HUES48 (cell line): Measurements from ENCODE around the gene TMEM179.

Source experiments
- H3K27ac ChIP-seq: one replicate; pipeline ENCODE4 v1.7.0; 2013; ENCODE audit warnings: low read depth, low read length, inconsistent platforms
- H3K27me3 ChIP-seq: 2 replicates; pipeline ENCODE4 v1.6.1; 2013; ENCODE audit warnings: mild to moderate bottlenecking, low read length; ENCODE audit not compliant: control insufficient read depth, insufficient read depth
- H3K36me3 ChIP-seq: 2 replicates; pipeline ENCODE4 v1.6.1; 2013; ENCODE audit warnings: low read length; ENCODE audit not compliant: control insufficient read depth, insufficient read depth
- H3K4me1 ChIP-seq: 2 replicates; pipeline ENCODE4 v1.6.1; 2013; ENCODE audit warnings: mild to moderate bottlenecking, low read length; ENCODE audit not compliant: control insufficient read depth, insufficient read depth
- H3K4me3 ChIP-seq: 2 replicates; pipeline ENCODE4 v1.5.1; 2013; ENCODE audit warnings: mild to moderate bottlenecking, low read depth, low read length
- H3K9ac ChIP-seq: 2 replicates; pipeline ENCODE4 v1.6.1; 2013; ENCODE audit warnings: mild to moderate bottlenecking, low read depth, low read length, moderate library complexity
- H3K9me3 ChIP-seq: 2 replicates; pipeline ENCODE4 v1.6.1; 2013; ENCODE audit warnings: low read length; ENCODE audit not compliant: control insufficient read depth, insufficient read depth

TMEM179 gene

GRCh38 chr14:104567141-104567956, 37.2 kb downstream of the TMEM179 start:
- no peaks in the 10 kb centered on the region for H3K27me3 ChIP-seq
- peaks cover 6% of the 10 kb centered on the region; the same call in 1 of the 2 replicates for H3K4me1 ChIP-seq
- no peak overlapping the region for H3K4me3 ChIP-seq
- H3K9me3 ChIP-seq, result no peaks in the 10 kb centered on the region
- H3K36me3 ChIP-seq, result no peaks in the 10 kb centered on the region
- no peak overlapping the region for H3K27ac ChIP-seq
- no peak overlapping the region for H3K9ac ChIP-seq

GRCh38 chr14:104564744-104565679, 39.6 kb downstream of the TMEM179 start:
- Histone ChIP-seq H3K36me3 (no peaks in the 10 kb centered on the region), H3K27ac (no peak overlapping the region), H3K27me3 (no peaks in the 10 kb centered on the region), H3K9me3 (no peaks in the 10 kb centered on the region), H3K4me3 (no peak overlapping the region), H3K9ac (no peak overlapping the region), H3K4me1 (peaks cover 6% of the 10 kb centered on the region; the same call in 1 of the 2 replicates)

GRCh38 chr14:104563742-104564615, 40.6 kb downstream of the TMEM179 start:
- no peaks in the 10 kb centered on the region for H3K36me3 ChIP-seq
- peaks cover 6% of the 10 kb centered on the region; the same call in 1 of the 2 replicates for H3K4me1 ChIP-seq
- no peak overlapping the region for H3K9ac ChIP-seq
- H3K27me3 ChIP-seq, result no peaks in the 10 kb centered on the region
- no peak overlapping the region for H3K4me3 ChIP-seq
- H3K27ac ChIP-seq, result no peak overlapping the region
- no peaks in the 10 kb centered on the region for H3K9me3 ChIP-seq

GRCh38 chr14:104563191-104563741, 41.3 kb downstream of the TMEM179 start:
- Histone ChIP-seq H3K27me3 (no peaks in the 10 kb centered on the region), H3K9me3 (no peaks in the 10 kb centered on the region), H3K36me3 (no peaks in the 10 kb centered on the region), H3K4me3 (no peak overlapping the region), H3K27ac (no peak overlapping the region), H3K4me1 (peaks cover 6% of the 10 kb centered on the region; the same call in 1 of the 2 replicates), H3K9ac (no peak overlapping the region)

- H3K4me1 ChIP-seq, result peaks cover 6% of the 10 kb centered on the region; the same call in 1 of the 2 replicates
- H3K9ac ChIP-seq, result no peak overlapping the region
- H3K36me3 ChIP-seq, result no peaks in the 10 kb centered on the region
- no peaks in the 10 kb centered on the region for H3K9me3 ChIP-seq
- H3K4me3 ChIP-seq, result no peak overlapping the region
- no peak overlapping the region for H3K27ac ChIP-seq
- no peaks in the 10 kb centered on the region for H3K27me3 ChIP-seq
Measured at GRCh38 chr14:104562606-104563005, 42.0 kb downstream of the TMEM179 start.

- H3K4me3 ChIP-seq, result no peak overlapping the region
- no peak overlapping the region for H3K9ac ChIP-seq
- no peaks in the 10 kb centered on the region for H3K9me3 ChIP-seq
- no peak overlapping the region for H3K27ac ChIP-seq
- H3K27me3 ChIP-seq, result no peaks in the 10 kb centered on the region
- no peaks in the 10 kb centered on the region for H3K36me3 ChIP-seq
- H3K4me1 ChIP-seq, result peaks cover 6% of the 10 kb centered on the region; the same call in 1 of the 2 replicates
Measured at GRCh38 chr14:104561632-104562495, 42.7 kb downstream of the TMEM179 start.

GRCh38 chr14:104561124-104561557, 43.4 kb downstream of the TMEM179 start:
- no peaks in the 10 kb centered on the region for H3K27me3 ChIP-seq
- no peaks in the 10 kb centered on the region for H3K9me3 ChIP-seq

GRCh38 chr14:104560586-104560945, 44.0 kb downstream of the TMEM179 start:
- H3K9ac ChIP-seq, result no peak overlapping the region
- no peak overlapping the region for H3K27ac ChIP-seq
- H3K4me1 ChIP-seq, result peaks cover 6% of the 10 kb centered on the region; the same call in 1 of the 2 replicates
- H3K4me3 ChIP-seq, result no peak overlapping the region
- no peaks in the 10 kb centered on the region for H3K36me3 ChIP-seq
- H3K27me3 ChIP-seq, result no peaks in the 10 kb centered on the region
- no peaks in the 10 kb centered on the region for H3K9me3 ChIP-seq

More at GRCh38 chr14:104561124-104561557, 43.4 kb downstream of the TMEM179 start:
- no peak overlapping the region for H3K27ac ChIP-seq
- no peaks in the 10 kb centered on the region for H3K36me3 ChIP-seq
- peaks cover 6% of the 10 kb centered on the region; the same call in 1 of the 2 replicates for H3K4me1 ChIP-seq
- H3K9ac ChIP-seq, result no peak overlapping the region
- no peak overlapping the region for H3K4me3 ChIP-seq

GRCh38 chr14:104559804-104560585, 44.6 kb downstream of the TMEM179 start:
- Histone ChIP-seq H3K4me1 (peaks cover 6% of the 10 kb centered on the region; the same call in 1 of the 2 replicates), H3K36me3 (no peaks in the 10 kb centered on the region), H3K27me3 (no peaks in the 10 kb centered on the region), H3K27ac (no peak overlapping the region), H3K4me3 (no peak overlapping the region), H3K9me3 (no peaks in the 10 kb centered on the region), H3K9ac (no peak overlapping the region)
